Parietal lobe (tissue), 2 donors: ENCODE data around the gene ZNF844. TPM values are rescaled to one million over a fixed set of nuclear protein-coding genes. Genes with fewer than 3 reads are reported as not detected.

ENCODE experiments used
- small RNA-seq: library from RNA; depleted of rRNA; stranded (forward); fragments of <200 nt; gene quantifications from one replicate; pipeline ENCODE3, GENCODE V24; 2014; ENCODE audit warnings: low replicate concordance
- total RNA-seq: library from RNA; depleted of rRNA; stranded (reverse); fragments of >200 nt; gene quantifications from one replicate; pipeline ENCODE4 v1.2.3, GENCODE V29; 2014

ZNF844 gene
- total RNA-seq: 19.4 TPM

DNA sequence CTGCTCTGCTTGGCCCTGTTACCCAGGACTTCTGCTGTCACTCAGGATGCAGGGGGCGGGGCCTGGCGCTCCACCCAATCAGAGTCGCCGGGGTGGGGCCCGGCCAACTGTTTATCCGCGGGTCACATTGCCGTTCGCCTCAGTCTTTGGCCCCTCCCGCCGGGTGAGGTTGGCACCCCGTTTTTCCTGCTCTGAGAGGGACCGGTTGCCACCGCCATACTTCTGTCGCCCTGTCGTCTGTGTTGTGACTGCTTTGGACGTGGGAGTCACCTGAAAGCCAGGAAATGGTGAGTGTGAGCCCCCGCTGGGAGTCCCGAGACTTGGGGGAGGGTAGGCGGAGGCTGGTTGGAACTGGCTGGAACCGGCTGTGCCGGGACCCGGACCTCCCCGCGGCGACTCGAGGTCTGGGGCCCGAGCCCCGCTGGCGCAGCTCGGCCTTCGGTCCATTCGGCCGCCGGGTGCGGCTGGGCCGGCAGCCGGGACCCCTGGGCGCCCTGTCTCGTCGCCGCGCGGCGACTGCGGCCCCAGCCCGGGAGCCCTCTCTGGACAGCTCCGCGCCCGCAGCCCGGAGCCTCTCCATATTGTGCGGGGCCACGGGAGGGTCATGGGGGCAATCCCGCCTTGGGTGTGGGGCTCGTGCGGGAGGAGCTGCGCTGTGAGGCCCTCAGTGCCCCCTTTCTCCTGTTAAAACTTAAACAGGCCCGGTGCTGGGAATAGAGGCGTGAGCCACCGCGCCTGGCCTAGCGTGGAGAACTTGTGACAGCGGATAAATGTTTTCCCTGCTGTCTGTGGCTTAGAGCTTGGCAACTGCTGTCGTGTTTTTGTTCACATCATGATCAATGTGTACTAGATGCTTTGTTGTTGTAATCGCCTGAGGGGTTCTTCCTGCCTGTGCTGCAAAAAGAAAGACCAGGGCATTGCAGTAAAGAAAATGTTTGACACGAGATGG is at the start of gene ZNF844:
TSS of gene ZNF844 (plus strand) at position 142 of the 949 bp plus-strand sequence. CDS start at position 285, 143 bp downstream.

DNA sequence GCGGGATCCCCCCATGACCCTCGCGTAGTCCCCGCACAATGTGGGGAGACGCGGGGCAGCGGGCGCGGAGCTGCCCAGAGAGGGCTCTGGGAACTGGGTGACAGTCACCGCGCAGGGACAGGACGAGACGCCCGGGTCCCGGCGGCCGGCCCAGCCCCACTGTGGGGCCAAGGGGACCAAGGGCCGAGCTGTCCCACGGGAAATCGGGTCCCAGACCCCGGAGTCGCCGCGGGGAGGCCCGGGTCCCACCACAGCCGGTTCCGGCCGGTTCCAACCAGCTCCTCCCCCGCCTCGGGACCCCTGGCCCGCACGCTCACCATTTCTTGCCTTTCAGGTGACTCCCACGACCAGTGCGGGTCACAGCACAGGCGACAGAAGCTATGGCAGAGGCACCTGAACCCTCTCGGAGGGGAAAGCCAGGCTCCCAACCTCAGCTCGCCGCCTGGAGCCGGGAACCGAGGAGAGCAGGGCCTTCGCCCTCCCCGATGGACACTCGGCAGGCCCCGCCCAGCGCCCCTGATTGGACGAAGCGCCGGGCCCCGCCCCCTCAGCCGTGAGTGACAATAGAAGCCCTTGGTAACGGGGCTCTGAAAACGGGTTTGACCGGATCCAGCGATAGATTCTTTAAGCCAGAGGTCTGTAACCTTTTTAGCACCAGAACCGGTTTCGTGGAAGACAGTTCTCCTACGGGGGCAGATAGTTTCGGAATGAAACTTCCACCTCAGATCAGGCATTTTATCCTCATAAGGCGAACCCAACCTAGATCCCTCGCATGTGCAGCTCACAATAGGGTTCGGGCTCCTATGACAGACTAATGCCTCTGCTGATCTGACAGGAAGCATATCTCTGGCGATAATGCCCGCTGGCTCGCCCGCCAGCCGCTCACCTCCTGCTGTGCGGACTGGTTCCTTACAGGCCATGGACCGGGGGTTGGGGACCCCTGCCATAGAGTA is 29.0 kb upstream of the ZNF844 start, which contains the start of gene ZNF433:
TSS of gene ZNF433 (minus strand) at position 460 of the 953 bp plus-strand sequence. CDS start at position 320, 140 bp downstream.

DNA sequence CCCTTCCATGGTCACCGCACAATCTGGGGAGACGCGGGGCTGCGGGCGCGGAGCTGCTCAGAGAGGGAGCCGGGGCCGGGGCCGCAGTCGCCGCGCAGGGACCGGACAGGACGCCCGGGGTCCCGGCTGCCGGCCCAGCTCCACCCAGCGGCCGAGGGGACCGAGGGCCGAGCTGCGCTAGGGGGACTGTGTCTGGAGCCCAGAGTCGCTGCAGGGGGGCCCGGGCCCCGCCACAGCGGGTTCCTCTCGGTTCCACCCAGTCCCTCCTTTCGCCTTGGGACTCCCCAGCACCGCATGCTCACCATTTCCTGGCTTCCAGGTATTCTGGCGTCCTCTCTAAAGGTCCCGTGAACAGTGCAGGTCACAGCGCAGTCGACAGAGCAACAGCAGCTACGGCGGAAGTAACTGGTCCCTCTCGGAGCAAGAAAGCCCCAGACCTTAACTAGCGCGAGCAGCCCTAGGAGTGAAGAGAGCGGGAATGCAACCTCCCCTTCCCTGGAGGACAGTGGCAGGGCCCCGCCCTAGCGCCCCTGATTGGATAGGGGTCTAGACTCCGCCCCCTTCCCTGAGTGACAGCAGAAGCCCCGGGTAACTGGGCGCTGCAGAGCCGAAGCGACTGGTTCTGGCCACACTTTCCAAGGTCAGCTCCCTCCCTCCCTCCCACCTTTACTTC is 11.9 kb upstream of the ZNF844 start, which contains the start of gene ZNF878:
TSS of gene ZNF878 (minus strand) at position 465 of the 673 bp plus-strand sequence. CDS start at position 305, 160 bp downstream.

Small RNA genes within 50 kb of the gene (small RNA-seq; reads per million reads assigned to genes)
- not detected for gene RF00019
- not detected for gene RNA5SP465
- not detected for gene RNA5SP466
- gene RNA5SP467: not detected

Other genes with a start within 250 kb of the ZNF844 start
- gene ZNF439, start 216.0 kb upstream of the ZNF844 start, total RNA-seq: 74.8 TPM
- gene ZNF69, start 176.9 kb upstream of the ZNF844 start, total RNA-seq: 65.7 TPM
- 29.7 TPM for gene ZNF700, start 139.6 kb upstream of the ZNF844 start, total RNA-seq
- 9.1 TPM for gene ZNF763, start 99.7 kb upstream of the ZNF844 start, total RNA-seq
- gene ZNF433, start 29.1 kb upstream of the ZNF844 start, total RNA-seq: 26.3 TPM
- 0.63 TPM for gene ZNF878, start 11.8 kb upstream of the ZNF844 start, total RNA-seq
- gene ZNF20, start 75.6 kb downstream of the ZNF844 start, total RNA-seq: 10.0 TPM
- 26.6 TPM for gene ZNF625, start 92.0 kb downstream of the ZNF844 start, total RNA-seq
- 26.3 TPM for gene ZNF136, start 98.4 kb downstream of the ZNF844 start, total RNA-seq
- 25.4 TPM for gene ZNF44, start 230.2 kb downstream of the ZNF844 start, total RNA-seq